GM12864 (cell line): ENCODE measurements around the gene STKLD1.
"Not testable (repeated sequence)": the region's sequence is repeated elsewhere in the genome, so short reads cannot be mapped to it uniquely, and the experiment has no call there.

Experiments used
- DNase-seq: peaks from one replicate; pipeline ENCODE4 v3.0.0-alpha.2; 2011; ENCODE audit warnings: low read depth
- H3K4me3 ChIP-seq: 2 replicates; pipeline ENCODE4 v1.5.1; 2011; ENCODE audit warnings: mild to moderate bottlenecking, low read depth, low read length, control low read depth
- TF ChIP-seq, protein P1 (sequence below): IDR thresholded peaks from 2 replicates; pipeline ENCODE4 v1.5.1; 2011; ENCODE audit warnings: low read depth, mild to moderate bottlenecking, moderate library complexity, low read length, control low read depth, inconsistent platforms; ENCODE audit errors: missing control alignments

STKLD1 gene

GRCh38 chr9:133332381-133332730, 43.8 kb upstream of the STKLD1 start:
- TF ChIP-seq, protein P1, sequence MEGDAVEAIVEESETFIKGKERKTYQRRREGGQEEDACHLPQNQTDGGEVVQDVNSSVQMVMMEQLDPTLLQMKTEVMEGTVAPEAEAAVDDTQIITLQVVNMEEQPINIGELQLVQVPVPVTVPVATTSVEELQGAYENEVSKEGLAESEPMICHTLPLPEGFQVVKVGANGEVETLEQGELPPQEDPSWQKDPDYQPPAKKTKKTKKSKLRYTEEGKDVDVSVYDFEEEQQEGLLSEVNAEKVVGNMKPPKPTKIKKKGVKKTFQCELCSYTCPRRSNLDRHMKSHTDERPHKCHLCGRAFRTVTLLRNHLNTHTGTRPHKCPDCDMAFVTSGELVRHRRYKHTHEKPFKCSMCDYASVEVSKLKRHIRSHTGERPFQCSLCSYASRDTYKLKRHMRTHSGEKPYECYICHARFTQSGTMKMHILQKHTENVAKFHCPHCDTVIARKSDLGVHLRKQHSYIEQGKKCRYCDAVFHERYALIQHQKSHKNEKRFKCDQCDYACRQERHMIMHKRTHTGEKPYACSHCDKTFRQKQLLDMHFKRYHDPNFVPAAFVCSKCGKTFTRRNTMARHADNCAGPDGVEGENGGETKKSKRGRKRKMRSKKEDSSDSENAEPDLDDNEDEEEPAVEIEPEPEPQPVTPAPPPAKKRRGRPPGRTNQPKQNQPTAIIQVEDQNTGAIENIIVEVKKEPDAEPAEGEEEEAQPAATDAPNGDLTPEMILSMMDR, result no peak
- no peak overlapping the region for H3K4me3 ChIP-seq
- DNase-seq, result no peak

- DNase-seq, result no peak
- no peak overlapping the region for H3K4me3 ChIP-seq
- TF ChIP-seq, protein P1, result no peak
Measured at GRCh38 chr9:133333011-133333410, 43.2 kb upstream of the STKLD1 start.

DNA sequence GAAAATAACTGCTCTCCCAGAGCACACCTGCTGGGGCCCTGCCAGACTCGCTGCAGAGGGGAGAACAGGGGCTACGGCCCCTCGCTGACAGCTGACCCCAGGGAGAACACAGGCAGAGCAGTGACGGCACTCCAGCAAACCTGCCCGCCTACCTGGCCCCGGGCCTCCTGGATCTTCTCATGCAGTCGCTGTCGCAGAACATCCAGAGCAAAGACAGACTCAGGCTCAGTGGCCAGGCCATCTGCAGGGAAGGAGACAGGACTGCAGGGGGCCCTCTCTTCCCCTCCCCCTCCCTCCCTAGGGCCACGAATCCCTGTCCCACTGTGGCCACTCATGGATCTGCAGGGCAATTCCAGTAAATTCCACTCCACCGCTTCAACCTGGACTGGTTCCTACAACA, 42.6 kb upstream of the STKLD1 start:
- DNase-seq, result no peak
- TF ChIP-seq, protein P1, result no peak
- no peak overlapping the region for H3K4me3 ChIP-seq

GRCh38 chr9:133334161-133334560, 42.0 kb upstream of the STKLD1 start:
- TF ChIP-seq, protein P1, result no peak
- no peak for DNase-seq
- H3K4me3 ChIP-seq, result no peak overlapping the region; the same call in 1 of the 2 replicates

- DNase-seq, result not testable (repeated sequence)
- H3K4me3 ChIP-seq, result peak overlapping the region; percentile 92
Measured at GRCh38 chr9:133334888-133335287, 41.3 kb upstream of the STKLD1 start.

DNA sequence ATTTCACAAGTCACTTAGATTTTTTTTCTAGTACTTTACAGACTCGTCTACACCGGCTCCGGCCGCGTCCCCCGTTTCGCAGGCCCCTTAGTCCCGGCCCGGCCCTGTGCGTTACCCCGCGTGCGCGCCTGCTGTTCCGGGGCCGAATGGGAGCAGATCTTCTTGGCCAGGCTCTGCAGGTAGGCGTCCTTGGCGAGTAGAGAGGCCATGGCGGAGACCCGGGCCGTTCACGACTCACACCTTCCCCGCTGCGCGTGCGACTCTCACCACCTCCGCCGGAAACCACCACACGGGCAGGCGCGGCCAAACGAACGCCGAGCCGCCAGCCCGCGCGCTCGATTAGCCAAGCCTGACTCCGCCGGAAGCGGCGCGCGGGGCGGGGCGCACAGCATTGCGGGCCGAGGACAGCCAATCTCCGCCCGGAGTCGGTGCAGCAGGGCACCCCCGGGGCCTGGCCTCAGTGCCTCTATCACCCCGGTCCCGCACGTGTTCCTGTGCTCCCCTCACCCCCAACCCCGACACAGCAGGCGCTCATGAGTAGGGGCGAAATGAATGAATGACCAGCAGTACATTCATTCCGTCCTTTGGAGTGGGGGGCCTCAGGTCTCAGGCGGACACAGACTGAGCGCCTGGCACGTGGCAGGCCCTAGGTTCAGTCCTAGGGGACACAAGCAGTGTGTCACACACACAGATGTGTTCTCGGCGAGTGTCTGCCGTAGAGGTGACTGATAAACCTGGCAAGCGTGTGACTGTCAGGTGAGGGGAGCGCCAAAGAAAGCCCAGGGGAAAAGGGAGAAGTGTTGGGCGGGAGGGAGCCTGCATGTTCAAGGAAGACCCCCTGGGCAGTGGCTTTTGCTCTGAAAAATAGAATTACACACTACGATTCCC, 40.0 kb upstream of the STKLD1 start, which contains the start of gene SURF6:
Gene SURF6, minus strand, starts transcription at position 265 of the 888 bp plus-strand sequence. Its CDS starts 56 bp downstream, at position 209.
- DNase-seq, result peak; percentile 67
- H3K4me3 ChIP-seq, result peak within 1 kb of the TSS; percentile 92
- TF ChIP-seq, protein P1, result no peak

DNA sequence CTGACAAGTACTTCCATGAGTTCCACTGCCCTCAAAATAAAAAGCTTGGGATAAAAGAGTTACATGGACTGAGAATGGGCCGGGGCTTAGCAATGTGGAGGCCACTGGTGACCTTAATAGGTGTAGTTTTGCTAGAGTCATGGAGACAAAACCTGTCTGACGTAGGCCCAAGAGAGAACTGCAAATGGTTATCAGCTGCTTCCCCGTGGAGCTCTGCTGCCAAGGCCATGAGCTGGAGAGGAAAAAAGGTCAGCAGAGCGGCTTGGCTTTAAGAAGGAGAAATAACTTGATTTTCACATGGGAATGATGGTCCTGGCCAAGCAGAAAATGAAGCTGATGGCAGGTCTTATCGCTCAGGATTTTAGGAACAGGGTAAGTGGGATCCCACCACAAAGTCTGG, 36.5 kb upstream of the STKLD1 start:
- H3K4me3 ChIP-seq, result no peak overlapping the region
- TF ChIP-seq, protein P1, result no peak
- DNase-seq, result no peak
